Esophagus muscularis mucosa (tissue), 4 donors: ENCODE results near the gene LRP1.

ENCODE experiments used
- EP300 ChIP-seq: sonication (generic); formaldehyde crosslinking; IDR thresholded peaks from one replicate; pipeline ENCODE4 v1.6.1; 2017; ENCODE audit warnings: antibody characterized with exemption
- POLR2A ChIP-seq: fragments of 450-650 bp; IDR thresholded peaks from one replicate; pipeline ENCODE4 v1.6.1; 2017; ENCODE audit warnings: antibody characterized with exemption, moderate library complexity, mild to moderate bottlenecking, low read depth
- TF ChIP-seq, protein P1 (sequence below), 3 experiments: fragments of 200-600 bp in 2 of 3; fragments of 450-650 bp in 1 of 3; sonication (generic) in 2 of 3; IDR thresholded peaks; one replicate each; pipeline ENCODE4 v1.5.1; 2017 to 2019; ENCODE audit warnings: antibody characterized with exemption in 3 of 3, mild to moderate bottlenecking in 2 of 3, moderate library complexity in 1 of 3

DNA sequence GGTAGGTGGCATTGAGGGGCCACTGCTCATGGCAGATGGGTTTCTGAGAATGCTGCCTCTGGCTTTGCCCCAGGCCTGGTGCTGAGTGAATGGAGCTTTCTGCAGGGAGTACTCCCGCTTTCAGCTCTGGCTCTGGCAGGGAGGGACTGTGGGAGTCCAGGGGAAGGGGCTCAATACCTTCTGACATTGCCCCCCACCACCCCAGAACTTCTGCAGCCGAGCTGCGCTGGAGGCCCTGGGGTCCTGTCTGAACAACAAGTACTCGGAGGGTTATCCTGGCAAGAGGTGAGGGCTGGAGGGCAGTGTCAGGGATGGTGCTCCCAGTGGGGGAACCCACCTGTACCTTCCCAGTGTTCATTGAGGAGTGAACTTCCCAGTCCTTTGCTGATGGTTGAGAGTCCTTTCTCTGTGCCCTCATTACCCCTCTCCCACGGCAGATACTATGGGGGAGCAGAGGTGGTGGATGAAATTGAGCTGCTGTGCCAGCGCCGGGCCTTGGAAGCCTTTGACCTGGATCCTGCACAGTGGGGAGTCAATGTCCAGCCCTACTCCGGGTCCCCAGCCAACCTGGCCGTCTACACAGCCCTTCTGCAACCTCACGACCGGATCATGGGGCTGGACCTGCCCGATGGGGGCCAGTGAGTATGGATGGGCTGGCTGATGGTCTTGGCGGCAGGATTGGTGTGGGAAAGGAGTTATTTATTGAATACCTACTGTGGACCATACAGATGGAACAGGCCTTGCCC is 103.2 kb downstream of the LRP1 start:
- TF ChIP-seq POLR2A = no peak
- TF ChIP-seq, protein P1, sequence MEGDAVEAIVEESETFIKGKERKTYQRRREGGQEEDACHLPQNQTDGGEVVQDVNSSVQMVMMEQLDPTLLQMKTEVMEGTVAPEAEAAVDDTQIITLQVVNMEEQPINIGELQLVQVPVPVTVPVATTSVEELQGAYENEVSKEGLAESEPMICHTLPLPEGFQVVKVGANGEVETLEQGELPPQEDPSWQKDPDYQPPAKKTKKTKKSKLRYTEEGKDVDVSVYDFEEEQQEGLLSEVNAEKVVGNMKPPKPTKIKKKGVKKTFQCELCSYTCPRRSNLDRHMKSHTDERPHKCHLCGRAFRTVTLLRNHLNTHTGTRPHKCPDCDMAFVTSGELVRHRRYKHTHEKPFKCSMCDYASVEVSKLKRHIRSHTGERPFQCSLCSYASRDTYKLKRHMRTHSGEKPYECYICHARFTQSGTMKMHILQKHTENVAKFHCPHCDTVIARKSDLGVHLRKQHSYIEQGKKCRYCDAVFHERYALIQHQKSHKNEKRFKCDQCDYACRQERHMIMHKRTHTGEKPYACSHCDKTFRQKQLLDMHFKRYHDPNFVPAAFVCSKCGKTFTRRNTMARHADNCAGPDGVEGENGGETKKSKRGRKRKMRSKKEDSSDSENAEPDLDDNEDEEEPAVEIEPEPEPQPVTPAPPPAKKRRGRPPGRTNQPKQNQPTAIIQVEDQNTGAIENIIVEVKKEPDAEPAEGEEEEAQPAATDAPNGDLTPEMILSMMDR (IDR thresholded peaks at IDR 0.05) = no peak
- no peak for TF ChIP-seq EP300
